CMK (cell line): ENCODE measurements around the gene C1QL3.

Experiments used
- DNase-seq: peaks from one replicate; pipeline ENCODE4 v3.0.0-alpha.2; 2010; ENCODE audit warnings: low read depth

Gene C1QL3

DNA sequence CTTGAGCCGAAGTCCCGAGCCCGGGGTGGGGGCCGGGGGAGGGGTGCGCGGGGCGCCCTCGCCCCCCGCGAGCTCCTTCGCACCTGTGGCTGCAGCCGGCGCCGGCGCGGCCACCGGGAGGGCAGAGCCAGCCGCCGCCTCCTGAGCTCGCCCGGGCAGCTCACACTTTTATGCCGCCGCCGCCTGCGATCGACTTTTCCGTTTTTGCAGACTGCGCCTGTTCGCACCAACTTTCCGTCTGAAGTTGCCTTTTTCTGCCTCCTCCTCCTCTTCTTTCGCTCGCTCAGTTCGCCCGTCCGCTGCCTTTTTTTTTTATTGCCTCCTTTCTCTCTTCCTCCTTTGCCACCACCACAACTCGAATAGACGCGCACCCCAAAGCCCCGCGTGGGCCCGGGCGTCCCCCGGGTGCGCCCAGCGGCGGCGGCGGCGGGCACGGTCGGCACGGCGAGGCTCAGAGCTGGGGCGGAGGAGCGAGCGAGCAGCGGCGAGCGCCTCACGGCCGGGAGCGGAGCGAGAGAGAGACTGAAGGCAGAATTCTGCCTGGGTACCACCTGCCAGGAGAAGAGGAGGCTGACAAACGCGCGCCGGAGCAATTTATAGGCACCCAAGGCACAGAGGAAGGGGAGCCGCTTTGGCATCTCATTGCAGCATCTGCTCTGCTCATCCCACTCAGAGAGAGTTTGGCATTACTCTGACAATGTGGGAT, at the start of gene C1QL3:
Gene C1QL3, minus strand, starts transcription at position 569 of the 706 bp plus-strand sequence. CDS start 814 bp downstream, outside the sequence.
- no peak for DNase-seq

GRCh38 chr10:16570731-16571130, 49.1 kb upstream of the C1QL3 start:
- DNase-seq, result no peak

DNA sequence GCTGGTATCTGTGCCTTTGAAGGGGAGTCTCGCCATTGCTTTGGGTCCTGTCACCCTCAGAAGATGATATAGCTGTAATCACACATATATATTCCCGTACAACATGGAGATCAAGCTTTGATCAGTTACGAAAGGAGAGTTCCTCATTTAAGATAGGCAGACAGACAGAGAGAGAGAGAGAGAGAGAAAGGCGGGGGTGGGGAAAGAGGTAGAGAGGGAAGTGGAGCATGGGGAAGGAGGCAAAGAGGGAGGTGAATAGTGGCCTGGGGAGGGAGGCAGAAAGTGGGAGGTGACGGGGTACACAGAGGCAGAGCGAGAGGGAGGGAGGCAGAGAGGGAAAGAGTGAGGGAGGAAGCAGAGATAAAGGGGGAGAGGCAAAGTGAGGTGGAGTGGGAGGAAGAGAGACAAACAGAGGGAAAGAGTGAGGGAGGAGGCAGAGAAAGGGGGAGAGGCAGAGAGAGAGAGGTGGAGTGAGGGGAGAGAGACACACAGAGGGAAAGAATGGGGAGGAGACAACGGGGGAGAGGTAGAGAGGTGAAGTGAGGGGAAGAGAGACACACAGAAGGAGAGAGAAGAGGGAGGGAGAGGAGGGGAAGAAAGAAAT, 44.6 kb upstream of the C1QL3 start:
- DNase-seq, result no peak

DNA sequence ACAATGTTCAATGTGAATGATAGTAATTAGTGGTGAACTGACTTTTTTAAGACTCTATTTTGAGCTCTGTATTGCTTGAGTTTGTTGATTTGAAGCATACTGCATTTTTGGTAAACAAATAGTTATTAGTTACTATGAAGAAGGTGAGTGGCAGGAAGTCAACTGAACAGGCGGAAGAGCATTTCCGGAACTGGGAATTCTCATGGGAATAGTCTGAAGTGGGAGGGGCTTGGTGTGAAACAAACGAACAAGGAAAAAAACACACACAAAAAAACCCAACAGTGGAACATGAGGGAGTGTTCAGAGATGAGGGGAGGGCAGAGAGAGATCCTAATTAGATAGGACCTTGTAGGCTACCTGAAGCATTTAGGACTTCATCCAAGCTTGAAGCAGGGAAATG, 43.9 kb upstream of the C1QL3 start:
- no peak for DNase-seq

DNA sequence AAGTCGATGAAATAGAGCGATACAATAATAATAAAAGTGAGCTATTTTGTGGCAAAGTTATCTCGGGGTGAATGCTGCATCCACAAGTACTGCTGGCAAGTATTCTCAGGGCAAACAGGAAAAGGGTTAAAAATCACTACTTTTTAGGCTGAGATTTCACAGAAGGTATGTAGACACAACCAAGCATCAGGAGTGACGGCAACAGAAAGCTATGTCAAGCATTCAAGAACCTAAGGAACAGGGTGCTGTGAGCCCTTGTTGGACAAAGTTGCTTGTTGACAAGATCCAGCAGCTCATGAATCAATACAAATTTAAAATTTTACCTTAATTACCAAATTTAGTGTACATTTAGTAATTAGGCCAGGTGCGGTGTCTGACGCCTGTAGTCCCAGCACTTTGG, 41.2 kb upstream of the C1QL3 start:
- no peak for DNase-seq

- no peak for DNase-seq
Measured at GRCh38 chr10:16559236-16559773, 37.6 kb upstream of the C1QL3 start.

- DNase-seq, result no peak
Measured at GRCh38 chr10:16547973-16548372, 26.3 kb upstream of the C1QL3 start.

DNA sequence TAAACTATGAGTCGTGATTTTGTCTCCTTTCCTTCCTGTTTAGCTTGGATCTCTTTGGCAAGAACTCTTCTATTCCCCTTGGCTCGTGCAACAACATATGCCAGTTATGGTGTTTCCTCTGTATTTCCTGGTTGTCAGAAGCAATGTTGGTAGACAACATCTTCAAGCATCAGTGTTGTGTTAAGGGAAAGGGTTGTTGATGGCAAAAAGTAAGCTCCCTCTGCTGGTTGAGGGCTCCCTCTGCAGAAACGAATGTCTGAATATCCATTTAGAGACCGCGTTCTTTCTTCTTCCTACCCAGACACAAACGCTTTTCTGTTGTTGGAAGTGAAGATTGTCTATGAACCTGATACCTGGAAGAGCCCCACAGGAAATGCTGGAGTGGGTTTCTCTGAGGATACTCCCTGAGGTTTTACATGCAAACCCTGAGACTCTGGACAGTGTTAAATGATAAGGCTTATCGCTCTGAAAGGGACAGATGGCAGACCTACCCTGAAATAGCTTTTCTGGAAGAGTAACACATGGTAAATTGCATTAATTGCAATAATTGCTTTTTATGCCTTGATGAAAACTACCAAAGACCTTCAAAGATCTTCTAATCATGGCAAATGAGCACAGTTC, 23.5 kb upstream of the C1QL3 start:
- DNase-seq, result no peak

GRCh38 chr10:16544591-16544990, 22.9 kb upstream of the C1QL3 start:
- no peak for DNase-seq

- no peak for DNase-seq
Measured at GRCh38 chr10:16544099-16544498, 22.4 kb upstream of the C1QL3 start.

GRCh38 chr10:16536155-16536554, 14.5 kb upstream of the C1QL3 start:
- no peak for DNase-seq

DNA sequence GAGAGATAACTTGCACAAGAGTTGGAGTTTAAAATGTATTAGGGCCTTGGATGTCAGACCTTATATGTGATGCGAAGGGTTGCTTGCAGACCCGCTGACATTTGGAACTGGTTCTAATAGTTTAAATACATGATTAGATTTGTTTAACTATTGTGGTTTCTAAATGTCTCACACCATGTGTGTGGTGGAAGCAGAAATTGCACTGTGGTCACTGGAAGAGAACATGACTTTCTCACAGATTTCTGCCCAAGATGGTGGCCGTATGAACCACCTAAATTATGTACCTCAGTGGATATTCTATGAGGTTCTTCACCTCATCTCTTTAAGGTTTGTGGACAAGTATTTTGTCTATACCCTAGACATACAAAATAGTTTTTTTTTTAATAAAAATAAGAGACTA, 8.2 kb upstream of the C1QL3 start:
- DNase-seq, result no peak

DNA sequence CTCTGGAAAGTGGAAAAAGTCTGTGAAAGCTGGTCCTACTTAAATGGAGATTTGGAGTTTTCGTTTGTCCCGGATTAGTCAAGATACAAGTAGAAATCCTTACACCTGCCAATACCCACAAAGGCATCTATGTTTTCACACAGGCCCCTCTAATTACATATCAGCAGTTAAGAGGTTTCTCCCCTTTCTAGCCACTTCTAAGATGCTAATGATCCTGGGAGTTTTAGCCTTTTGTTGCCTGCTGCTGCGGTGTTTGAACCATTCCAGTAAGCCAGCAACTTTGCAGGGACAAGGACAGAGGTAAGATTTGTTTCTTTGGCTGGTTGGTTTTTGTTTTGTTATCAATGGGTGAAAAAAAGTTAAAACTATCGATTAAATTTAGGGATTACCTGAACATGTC, 5.8 kb upstream of the C1QL3 start:
- DNase-seq, result no peak

- DNase-seq, result no peak
Measured at GRCh38 chr10:16520900-16521299, 779 bp downstream of the C1QL3 start.

DNA sequence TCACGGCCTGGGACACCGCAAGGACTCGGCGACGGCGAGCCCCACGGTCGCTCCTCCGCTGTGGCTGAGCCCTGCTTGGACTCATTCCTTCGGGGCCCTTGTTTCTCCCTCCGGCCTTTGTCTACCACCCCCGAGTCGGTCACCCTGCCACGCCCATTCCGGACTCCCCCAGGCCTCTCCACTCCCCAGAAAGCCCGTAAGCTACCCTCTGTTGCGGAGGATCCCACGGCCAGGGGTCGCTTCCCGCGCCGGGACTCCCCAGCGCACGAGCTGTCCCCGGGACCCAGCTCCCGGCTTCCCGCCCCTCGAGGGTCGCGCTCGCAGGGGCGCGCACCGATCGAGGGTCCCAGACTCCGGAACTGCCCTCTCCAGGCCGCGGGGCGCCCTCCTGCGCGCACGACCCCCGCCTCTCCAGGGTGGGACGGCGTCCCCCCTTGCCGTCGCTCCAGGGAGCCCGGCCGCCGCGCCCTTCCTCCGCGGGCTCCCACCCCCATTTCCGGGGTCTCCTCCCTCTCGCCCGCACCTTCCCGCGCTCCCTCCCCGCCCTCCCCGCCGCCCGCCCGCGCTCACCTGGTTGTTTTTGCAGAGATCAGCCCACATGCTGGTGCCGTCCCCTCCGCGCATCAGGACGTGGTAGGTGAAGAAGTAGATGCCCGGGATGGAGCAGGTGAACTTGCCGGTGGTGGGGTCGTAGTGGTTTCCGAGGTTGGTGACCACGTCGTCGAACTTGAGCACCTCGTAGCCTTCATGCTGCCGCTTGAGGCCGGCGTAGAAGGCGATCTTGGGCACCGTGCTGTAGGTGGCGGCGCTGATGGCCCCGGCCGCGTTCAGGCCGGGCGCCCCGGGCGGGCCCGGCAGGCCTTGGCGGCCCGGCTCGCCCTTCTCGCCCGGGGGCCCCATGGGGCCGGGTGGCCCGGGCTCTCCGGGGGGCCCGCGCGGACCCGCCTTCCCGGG, 1.5 kb downstream of the C1QL3 start:
- DNase-seq, result no peak

DNA sequence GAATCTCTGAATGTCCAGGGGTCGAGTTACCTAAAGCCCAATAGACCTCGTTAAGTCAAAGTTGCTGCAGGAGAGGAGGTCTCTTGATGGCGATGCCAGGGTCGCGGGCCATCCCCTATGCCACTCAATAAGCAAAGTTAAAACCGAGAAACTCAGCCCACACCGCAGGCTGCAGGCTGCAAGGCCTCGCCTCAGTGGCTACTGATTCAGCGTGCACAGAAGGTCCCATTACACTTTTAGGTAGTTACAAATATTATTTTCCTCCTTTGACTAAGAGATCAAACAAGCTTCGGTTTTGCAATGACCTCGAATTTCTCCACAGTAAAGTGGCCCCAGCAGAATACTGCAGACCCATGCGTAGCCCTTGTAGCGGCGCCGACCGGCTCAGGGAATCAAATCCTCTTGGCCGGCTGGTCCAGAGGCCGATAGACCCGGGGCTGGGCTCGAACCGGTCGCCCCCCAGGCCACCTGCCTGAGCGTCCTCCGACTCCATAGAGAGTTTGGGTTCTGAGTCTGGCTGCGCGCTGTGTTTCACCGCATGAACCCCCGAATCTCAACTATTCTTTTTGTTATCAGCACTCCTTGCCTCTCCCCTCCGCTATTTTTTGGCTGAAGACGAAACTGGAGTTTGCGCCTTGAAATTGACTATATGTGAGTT, 2.3 kb downstream of the C1QL3 start:
- no peak for DNase-seq

GRCh38 chr10:16518822-16519221, 2.9 kb downstream of the C1QL3 start:
- DNase-seq, result no peak

DNA sequence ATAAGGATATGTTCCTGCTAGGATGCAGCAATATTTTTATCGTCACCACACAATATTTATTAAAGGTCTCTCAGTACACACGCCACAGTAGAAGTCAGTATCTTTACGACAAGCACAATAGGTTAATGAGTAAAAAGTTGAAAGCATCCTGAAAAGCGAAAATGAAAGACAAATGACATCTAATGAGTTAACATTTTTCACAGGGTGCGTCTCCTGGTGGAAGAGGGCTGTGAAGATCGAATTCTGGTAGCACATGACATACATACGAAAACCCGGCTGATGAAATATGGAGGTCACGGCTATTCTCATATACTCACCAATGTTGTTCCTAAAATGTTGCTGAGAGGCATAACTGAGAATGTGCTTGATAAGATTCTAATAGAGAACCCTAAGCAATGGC, 10.8 kb downstream of the C1QL3 start:
- DNase-seq, result no peak

DNA sequence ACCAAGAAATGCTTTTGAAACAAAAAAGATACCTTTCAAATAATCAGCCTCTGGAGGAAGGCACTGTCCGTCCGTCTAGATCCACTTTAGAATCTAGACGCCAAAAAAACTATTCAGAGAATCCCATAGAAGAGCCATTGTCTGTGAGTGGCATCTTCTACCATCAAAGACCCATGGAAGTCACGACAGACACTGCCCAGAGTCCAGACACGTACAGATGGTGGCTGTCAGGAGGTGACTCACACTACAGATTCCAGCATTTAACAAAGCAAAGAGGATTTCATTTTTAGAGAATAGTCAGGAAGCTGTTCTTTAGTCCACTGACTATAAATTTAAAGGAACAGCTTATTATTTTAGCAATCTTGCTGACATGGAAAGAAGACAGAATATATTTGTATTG, 11.7 kb downstream of the C1QL3 start:
- DNase-seq, result no peak

GRCh38 chr10:16505161-16505560, 16.5 kb downstream of the C1QL3 start:
- no peak for DNase-seq

GRCh38 chr10:16497911-16498310, 23.8 kb downstream of the C1QL3 start:
- no peak for DNase-seq
